D341Med (cell line): Measurements from ENCODE around the gene OTOA.
"Not testable (repeated sequence)": the region's sequence is repeated elsewhere in the genome, so short reads cannot be mapped to it uniquely, and the experiment has no call there.

Source experiments
- DNase-seq: peaks from one replicate; pipeline ENCODE4 v3.0.0; 2012; ENCODE audit warnings: low spot score

The OTOA gene

GRCh38 chr16:21641916-21642315 is 21.9 kb upstream of the OTOA start:
- DNase-seq, result no peak

GRCh38 chr16:21642861-21643260 is 20.9 kb upstream of the OTOA start:
- DNase-seq, result no peak

DNA sequence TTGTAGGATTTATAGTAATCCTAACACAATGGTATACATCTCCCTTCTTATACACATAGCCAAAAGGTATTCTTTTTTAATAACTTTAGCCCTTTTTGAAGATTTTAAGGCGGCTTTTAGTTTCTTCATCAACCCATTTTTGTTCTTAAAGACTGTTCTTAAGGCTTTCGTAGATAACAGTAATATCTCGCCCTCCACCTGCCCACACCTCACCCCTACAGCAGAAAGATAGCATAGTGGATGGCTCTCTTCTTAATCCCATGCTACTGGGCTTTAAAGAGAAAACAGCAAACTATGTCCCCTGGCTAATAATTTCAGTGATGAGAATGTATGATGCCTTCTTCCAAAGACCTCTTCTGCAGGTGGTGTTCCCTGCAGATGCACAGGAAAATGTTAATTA is 20.0 kb upstream of the OTOA start:
- no peak for DNase-seq

DNA sequence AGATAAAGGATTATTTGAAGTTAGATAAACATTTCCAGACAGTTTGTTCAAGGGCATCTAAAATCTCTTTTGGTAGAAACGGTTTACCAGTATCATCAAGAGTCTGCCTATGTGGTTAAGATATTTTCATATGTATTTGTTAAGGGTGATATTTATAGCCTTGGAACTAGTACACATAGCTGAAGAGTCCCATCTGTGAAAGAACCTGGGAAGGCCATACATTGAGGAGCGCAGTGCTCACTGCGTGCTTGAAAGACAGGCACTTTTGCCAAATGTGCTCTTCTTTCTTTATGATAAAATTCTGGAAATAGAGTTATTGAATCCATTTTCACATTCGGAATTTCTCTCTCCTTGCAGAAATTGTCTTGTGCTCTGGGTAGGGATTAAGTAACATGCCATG is 19.1 kb upstream of the OTOA start:
- DNase-seq, result no peak

DNA sequence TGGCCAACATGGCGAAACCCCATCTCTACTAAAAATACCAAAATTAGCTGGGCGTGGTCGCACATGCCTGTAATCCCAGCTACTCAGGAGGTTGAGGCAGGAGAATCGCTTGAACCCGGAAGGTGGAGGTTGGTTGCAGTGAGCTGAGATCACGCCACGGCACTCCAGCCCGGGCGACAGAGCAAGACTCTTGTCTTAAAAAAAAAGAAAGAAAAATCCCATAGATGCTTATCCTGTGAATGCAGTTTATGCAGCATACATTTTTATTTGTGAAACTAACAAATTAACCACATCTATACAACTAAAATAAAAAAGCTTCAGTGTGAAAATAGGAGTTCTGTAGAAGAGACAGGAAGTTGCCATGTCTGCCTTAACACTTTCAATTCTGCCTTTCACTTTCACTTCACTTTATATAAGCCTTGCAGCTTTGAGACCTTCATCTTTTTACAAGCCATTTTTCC is 18.5 kb upstream of the OTOA start:
- no peak for DNase-seq

DNA sequence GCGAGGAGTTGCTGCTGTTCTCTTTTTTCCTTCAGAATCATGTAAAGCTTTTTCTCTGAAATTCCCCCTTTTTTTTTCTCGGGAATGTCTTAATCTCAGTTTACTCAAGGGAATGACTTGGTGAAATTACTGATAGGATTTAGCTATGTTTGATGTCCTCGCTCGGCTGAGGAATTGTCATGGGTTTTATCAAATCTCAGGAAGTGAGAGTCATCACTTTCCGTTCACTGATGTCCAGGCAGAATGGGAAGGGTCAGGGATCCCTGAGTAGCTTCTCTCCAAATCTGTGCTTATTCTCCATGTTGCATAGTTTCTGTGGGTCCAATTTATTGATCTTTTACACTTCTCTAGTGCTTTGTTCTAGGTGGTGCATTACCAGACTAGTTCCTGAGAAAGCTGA is 17.7 kb upstream of the OTOA start:
- no peak for DNase-seq

GRCh38 chr16:21646721-21647561 is 16.8 kb upstream of the OTOA start:
- no peak for DNase-seq

DNA sequence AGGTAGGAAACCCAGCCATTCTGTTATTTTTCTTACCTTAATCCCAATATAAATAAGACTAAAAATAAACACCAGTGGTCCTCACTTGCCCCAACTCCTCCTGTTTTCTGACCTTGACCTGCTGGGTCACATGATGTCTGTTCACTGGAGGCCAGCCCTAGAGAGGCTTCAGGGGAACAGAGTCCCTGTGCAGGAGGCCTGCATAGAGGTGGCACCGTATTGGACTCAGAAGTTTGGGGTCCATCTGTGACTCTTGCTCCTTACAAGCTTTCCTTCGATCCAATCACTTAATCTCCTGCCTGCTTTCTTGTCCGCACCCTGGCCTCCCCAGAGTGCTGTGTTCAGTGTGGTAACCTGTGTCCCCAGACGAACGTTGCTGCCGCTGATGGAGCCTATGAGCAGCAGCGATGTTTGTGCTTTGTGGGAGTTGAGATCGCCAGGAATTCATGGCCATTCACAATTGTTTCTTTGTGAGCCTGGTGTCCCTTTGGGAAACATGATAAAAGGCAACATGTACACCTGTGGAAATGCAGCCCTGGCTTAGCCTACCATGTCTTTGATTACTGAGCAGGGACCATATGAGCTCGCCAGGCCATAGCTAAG is 16.1 kb upstream of the OTOA start:
- DNase-seq, result no peak

DNA sequence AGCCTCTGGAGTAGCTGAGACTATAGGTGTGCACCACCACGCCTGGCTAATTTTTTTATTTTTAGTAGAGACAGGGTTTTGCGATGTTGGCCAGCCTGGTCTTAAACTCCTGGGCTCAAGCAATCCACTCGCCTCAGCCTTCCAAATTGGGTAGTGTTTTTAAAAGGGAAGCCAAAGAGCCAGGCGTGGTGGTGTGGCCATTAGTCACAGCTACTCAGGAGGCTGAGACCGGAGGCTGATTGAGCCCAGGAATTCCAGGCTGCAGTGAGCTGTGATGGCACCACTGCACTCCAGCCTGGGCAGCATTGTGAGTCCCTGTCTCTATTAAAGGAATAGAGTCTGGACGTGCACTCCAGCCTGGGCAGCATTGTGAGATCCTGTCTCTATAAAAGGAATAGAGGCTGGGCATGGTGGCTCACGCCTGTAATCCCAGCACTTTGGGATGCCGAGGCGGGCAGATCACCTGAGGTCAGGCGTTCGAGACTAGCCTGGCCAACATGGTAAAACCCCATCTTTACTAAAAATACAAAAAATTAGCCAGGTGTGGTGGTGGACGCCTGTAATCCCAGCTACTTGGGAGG is 13.9 kb upstream of the OTOA start:
- DNase-seq, result not testable (repeated sequence)

DNA sequence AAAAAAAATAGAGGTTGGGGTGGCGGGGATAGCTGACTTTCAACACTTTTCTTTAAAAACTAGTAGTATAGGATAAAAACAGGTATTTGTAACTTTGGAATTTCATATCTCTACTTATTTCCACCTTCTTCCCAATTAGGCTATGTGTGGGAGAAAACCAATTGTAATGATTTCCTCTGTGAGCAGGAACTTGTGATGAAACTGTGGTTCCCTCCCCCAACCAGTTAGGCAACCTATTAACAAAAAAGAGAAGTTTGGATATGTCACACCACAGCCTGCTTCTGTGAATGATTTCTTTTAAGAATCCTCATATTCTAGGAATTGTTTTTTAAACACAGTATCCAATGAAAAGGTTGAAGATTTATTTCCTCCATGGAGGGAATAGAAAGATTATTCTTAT is 13.2 kb upstream of the OTOA start:
- no peak for DNase-seq

- no peak for DNase-seq
Measured at GRCh38 chr16:21651515-21651914, 12.3 kb upstream of the OTOA start.

DNA sequence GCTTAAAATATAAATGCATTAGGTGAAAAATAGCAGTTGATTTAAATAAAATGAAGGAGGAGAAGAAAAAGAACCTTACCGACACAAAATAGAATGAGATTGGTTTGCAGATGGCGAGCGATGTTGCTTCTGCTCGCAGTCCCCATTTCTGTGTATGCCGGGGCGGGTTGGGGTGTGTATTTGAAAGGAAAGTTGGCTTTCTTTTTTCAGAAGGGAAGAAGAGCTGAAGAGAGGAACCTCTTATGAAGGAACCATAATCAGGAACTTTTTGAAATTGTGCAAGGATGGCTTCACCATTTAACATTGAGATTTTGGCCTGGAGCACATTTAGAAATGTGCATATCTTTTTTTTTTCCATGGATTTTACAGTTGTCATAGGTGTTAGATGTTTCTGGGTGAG is 11.3 kb upstream of the OTOA start, which contains the start of gene IGSF6:
TSS of gene IGSF6 (minus strand) at position 156 of the 400 bp plus-strand sequence. CDS start at position 146, 10 bp downstream.
- no peak for DNase-seq

DNA sequence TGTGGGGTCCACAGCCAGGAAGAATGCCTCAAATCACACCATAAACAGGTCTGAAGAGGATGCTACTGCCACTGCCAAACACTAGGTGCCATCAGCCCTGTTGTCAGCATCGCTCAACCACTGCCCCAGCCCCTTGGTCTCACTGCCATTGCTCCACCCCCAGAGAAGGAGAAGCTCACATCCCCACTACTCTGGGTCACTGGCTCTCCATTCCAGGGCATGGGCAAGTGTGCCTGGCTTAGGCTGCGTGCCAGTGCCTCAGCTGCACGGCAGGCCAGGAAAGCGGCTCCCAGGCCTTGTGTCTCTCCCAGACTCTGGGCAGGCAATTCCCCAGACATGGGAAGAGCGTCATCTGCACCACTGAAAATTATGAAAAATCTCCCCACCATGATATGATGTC is 10.2 kb upstream of the OTOA start:
- no peak for DNase-seq

DNA sequence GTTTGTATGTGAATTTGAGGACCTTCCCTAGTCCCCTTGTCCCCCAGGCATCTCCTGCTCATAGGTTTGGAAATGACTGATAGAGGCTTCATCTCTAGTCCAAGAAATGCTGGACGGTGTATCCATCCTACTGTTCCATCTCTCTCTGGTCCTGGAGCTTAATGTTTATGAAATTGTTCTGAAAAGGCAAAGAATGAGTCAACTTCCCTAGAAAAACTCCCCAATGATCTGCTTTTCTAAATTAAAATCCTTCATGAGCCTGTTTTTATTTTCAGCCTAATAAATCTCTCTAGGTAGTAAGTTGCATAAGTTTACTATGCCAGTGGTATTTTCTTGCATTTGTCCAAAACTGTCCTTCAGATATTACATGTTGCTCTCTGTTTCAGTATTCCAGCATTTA is 9.3 kb upstream of the OTOA start:
- no peak for DNase-seq

DNA sequence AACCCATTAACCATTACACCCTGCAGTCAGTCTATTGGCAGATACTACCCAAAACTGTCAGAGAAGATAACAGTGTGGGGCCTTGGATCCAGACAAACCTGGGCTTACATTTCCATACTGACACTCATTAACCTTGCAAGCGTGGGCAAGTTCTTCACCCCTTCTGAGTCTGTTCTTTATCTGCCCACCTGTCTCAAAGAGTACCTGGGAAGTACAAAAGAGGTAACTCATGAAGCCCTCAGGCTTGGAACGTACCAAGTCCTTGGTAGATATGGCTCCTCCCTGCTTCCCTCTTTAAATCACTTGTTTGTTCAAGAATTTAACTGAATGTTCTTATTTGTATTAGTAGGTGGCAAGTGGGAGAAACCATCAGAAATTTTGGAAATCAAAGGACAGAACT is 8.9 kb upstream of the OTOA start:
- no peak for DNase-seq

GRCh38 chr16:21656795-21657768 is 6.7 kb upstream of the OTOA start:
- DNase-seq, result peak; percentile 58

DNA sequence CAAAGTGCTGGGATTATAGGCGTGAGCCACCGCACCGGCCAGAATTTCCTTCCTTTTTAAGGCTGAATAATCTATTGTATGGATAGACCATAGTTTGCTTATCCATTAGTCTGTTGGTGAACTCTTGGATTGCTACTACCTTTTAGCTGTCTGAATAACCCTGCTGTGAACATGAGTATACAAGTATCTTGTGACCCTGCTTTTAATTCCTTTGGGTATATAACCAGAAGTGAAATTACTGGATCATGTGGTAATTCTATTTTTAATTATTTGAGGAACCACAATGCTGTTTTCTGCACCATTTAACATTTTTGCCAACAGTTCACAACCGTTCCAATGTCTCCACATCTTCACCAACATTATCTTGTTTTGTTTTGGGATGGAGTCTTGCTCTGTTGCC is 4.6 kb upstream of the OTOA start:
- DNase-seq, result no peak

DNA sequence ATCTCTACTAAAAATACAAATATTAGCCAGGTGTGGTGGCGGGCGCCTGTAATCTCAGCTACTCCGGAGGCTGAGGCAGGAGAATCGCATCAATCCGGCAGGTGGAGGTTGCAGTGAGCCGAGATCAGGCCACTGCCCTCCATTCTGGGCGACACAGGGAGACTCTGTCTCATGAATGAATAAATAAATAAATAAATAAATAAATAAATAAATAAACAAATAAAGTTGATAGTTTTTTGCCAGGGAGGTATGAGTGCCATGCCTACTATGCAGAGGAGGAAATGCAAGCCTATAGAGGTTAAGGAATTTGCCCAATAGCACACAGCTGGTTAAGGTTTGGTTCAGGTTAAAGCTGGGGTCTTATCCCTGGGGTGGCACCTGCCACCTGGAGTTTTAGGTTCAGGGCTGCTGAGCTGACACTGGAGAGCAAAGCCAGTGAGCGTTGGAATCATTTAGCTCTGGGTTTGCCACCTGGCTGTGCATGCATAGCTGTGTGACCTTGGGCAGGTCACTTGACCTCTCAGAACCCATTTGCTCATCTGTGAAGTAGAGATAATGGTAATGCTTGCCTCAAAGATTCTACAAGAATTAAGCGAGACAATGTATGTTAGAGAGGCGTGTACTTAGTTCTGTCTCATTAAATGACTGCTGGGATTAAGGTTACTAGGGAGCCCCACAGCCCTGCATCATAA is 1.2 kb downstream of the OTOA start:
- no peak for DNase-seq

GRCh38 chr16:21666772-21667171 is 3.0 kb downstream of the OTOA start:
- no peak for DNase-seq

DNA sequence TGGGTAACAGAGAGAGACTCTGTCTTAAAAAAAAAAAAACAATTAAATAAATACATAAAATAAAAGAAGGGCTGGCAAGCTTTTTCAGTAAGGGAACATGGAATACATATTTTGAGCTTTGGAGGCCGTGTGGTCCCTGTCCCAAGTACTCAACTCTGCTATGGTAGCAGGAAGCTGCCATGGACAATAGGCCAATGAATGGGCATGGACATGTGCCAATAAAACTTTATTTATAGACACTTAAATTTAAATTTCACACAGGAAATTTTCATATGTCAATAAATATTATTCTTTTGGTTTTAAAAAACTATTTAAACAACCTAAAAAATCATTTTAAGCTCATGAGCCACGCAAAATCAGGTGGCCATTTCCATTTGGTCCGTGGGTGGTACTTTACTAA is 3.8 kb downstream of the OTOA start:
- no peak for DNase-seq

- no peak for DNase-seq
Measured at GRCh38 chr16:21673469-21673868, 9.7 kb downstream of the OTOA start.
